Stimulated activated CD8-positive, alpha-beta memory T cell treated with anti-CD3 and anti-CD28 coated beads, Interleukin-7, amount 100 ng/mL, for 1 hour (primary cell): ENCODE measurements around the gene C1orf115.
"Not testable (repeated sequence)": the region's sequence is repeated elsewhere in the genome, so short reads cannot be mapped to it uniquely, and the experiment has no call there.

ENCODE experiments used
- DNase-seq, 2 donors: peaks; one replicate each; pipeline ENCODE4 v3.0.0-alpha.2; 2020; ENCODE audit warnings: low read depth in 2 of 2

C1orf115 gene

DNA sequence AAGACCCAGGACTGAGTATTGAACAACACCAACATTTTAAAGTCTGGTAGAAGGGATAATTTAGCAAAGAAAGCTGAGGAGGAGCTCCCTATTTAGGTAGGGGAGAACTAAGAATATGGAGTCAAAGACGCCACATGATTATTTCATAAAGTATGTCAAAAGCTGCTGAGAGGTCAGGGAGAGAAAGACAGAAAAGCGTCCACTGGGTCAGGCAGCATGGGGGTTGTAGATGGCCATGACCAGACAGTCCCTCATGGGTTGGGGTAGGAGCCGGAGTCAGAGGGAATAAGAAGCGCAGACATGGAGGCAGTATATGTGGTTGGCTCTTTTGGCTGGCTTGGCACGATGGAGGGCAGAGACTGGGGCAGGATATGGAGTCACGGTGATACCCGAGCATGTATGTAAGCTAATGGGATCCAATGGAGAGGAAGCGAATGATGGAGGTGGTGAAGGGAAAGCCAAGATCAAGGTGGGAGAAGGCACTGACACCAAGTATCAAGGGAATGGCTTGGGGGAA lies 4.8 kb downstream of the C1orf115 start:
- no peak for DNase-seq

DNA sequence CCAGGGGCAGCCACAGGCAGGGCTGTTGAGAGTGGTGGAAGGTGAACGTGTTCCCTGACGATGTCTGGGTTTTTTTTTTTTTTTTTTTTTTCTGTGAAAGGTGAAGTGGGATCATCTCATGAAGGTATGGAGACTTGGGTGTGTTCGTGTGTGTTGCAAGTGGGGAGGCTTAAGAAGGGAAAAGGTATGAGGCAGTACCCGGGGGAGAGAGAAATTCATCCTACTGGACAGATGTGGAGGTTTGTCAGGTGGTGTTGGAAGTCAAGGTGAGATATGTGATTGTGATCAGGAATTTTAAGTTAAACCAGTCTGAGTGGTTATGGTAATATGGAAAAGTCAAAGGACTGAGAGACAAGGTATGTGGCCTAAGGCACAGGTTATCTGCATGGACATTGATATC lies 5.3 kb downstream of the C1orf115 start:
- no peak for DNase-seq

DNA sequence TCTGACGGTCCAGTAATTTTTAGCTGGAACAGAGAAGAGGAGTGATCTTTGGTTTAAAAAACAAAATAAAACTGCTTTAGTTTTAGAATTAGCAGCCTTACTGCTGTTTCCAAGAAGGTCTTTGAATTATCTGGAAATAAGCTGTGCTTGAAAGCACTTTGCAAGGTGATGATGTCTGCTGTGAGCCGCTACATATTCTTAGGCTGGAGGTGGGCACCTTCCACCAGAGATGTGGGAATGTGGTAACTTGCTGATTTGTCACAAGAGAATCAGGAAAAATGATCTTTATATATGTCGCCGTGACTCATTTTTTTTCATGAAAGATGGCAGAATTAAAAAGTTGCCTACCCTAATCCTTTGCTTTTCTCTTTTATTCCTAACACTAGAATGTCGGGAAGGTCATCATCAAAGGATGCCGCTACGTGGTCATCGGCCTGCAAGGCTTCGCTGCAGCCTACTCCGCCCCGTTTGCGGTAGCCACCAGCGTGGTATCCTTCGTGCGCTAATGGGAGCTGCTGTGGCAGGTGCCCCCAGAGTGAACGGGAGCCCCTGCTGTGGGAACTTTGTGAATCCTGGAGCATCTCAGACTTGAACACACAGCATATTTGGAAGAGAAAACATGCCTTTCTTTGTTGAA lies 6.2 kb downstream of the C1orf115 start:
- no peak for DNase-seq

DNA sequence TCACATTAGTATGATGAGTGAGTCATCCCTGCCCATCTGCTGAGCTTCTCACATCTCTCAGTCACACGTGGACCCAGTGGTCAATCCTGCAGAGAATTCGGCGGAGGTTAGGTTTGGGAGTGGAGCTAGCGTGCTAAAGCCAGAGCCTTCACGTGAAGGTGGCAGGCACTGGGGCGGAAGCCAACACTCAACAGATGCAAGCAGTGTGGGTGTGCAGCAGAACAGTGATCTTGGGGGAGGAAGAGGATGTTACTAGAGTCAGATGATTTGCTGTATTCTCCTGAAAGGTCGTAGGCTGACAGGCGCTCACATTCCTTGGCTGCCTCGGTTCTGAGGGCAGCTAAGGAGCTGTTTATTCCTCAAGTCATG lies 6.7 kb downstream of the C1orf115 start:
- DNase-seq: no peak

DNA sequence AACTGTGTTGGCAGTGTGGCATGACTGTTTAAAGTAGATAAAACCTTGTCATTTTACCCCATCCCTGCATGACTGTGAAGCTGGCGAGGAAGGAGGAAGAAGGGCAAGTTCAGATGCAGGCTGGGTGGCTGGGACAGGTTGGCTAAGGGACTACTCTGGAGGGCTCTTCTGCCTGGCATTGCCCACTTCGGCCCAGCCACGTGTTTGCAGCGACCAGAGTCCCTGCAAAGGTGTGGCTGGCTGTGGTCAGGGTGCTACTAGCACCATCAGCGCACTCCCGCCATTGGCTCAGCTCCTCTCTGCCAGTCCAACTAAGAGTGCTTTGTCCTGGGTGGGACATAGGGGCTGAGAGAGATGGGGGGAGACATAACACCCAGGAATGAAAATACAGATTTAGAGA lies 7.2 kb downstream of the C1orf115 start:
- no peak for DNase-seq

DNA sequence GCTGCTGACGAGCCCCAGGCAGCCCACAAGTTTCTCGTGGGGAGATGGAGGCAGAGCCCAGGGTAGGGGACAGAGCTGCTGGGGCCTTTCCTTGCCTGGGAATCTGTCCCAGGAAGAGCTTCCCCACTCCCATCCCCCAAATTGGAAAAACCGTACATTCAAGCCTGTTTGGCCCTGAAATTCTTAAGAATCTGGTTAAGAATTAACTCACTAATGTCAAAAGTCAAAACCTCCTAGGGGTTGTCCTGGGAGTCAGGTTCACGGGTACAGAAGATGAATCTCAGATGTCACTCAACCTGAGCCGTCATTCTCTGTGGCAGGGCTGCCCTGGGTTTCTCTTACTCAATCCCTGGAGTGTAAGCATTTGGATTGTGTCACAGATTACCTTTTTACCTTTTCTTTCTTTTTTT lies 8.4 kb downstream of the C1orf115 start:
- DNase-seq: no peak

DNA sequence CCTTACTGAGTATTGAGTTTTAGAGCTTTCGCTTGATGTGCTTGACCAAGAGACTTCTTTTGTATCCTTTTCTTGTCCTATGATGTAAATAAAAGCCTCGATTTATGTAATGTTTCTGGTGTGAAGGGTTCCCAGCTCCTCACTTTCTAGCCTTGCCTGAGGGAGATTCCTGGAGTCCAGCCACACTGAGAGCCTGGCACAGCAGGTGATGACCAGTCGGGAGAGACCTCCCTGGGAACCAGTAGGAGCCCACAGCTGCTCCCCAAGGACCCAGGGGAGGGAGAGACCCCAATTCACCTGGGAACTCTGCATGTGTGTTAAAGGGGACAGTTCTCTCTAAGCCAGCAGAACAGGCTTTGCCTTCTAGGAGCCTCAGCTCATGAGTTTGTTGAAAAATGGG lies 8.9 kb downstream of the C1orf115 start:
- DNase-seq: no peak

DNA sequence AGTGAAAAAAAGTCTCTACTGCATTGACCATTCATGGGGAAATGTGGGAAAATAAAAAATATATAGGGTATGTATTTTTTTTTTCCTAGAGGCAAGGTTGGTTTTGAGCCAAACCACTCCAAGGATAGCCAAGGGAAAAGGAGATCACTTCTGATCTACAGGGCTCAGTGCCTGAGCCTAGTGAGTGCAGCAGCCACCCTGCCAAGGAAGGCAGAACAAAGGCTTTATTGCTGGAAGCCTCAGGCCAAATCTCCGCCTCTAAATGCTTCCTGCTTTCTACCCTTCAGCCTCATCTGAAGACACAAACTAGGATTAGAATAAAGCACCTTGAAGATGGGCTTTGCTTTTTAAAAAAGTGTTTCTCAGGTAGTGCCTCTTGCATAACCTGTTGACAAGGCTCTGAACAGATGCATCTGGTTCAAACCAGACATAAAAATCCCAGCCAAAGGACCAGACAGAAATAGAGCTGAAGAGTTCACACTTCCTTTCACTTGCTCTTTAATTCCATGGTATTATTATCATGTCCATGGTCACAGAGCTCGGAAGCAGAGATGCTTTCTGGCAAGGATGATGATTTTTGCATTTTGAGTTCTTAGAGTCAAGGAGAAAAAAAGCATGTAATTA lies 10.5 kb downstream of the C1orf115 start:
- no peak for DNase-seq

DNA sequence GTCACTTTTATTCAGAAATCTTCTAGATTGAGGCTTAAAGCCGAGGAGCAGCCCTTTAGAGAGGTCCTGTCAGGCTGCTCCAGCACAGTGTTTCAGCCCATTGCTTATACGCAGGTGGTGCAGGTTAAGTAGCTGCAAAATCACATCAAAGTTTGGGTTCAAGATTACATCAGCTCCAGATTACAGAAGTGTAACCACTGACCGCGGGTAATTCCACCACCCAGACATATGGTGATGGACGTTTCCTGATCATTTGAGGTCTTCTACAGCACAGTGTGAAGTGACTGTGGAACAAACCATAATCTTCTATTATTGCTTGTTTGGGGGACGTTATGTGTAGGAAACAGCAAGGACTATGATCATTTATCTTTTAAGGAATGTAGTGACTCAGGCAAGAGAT lies 11.8 kb downstream of the C1orf115 start:
- DNase-seq: no peak

DNA sequence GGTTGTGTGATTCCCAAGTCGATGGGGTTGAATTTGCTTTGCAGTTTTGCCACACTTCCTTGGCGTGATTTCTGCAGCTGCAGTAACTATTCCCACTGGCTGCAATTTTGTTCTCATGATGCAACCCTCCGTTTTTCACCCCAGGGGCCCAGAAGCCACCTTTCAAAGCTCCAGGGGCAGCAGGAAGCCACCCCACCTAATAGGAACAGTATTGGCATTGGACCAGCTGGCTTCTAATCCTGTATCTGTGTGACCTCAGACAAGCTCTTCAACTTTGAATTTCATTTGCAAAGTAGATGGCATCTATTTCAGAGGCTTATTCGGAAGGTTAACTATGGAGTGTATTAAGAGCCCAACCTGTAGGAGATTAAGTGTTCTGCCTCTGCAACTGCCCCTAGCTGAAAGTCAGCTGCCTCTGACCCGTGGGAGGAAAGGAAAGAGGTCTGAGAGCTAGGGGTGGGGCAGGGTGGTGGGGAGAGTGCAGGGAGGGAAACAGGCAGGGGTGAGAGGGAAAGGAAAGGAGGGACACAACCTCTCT lies 12.6 kb downstream of the C1orf115 start:
- no peak for DNase-seq

DNA sequence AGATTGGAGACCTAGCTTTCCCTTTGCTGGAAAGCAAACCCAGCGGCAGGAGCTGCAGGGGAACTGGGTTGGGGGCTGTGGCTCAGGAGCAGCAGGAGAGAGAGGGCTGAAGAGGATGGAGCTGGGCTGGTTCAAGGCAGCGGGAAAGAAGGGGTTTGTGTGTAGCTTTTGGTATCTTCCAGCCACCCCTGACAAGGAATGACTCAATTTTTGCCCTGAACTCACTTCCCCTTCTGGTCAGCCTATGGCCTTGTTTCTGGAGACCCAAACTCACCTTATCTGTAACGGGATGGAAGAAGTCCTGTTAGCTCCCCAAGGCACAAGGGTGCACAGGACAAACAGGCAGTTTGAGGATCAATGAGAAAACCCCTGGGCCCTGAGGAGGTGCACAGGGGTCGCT lies 13.1 kb downstream of the C1orf115 start:
- DNase-seq: no peak

DNA sequence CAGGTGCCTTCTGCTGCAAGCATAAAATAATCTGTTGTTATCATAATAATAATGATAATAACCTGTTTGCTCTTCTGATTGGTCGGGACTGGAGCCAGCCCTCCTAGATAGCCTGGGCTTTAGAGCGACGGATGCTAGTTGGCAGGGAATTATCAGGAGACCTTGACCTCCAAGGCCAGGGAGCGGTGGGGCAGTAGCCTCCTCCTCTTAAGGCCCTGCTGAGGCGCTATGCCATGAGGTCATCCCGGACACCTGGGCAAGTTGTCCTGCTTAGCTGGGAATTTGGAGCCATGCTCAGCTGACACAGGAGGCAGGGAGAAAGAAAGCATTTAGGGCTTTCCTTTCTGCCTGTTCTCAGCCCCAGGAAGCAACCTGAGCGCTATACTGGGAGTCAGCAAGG lies 15.6 kb downstream of the C1orf115 start:
- DNase-seq: no peak

DNA sequence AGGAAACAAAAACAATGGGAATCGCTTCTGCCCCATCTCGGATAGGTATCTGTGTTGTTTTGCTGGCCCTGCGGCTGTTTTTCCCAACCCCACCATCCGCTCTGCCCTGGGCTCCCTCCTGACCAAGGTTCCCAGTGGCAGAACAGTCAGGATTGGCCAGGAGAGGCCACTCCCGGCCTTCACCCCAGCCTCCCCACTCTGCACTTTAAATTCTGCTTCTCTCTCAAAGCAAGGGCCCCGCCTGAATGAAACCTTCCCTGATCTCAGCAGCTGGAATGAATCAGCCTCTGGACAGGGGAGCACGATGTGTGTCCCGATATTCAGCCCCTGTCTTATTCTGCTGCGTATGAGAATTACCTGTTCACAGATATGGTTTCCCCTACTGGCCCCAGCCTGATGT lies 16.3 kb downstream of the C1orf115 start:
- no peak for DNase-seq

DNA sequence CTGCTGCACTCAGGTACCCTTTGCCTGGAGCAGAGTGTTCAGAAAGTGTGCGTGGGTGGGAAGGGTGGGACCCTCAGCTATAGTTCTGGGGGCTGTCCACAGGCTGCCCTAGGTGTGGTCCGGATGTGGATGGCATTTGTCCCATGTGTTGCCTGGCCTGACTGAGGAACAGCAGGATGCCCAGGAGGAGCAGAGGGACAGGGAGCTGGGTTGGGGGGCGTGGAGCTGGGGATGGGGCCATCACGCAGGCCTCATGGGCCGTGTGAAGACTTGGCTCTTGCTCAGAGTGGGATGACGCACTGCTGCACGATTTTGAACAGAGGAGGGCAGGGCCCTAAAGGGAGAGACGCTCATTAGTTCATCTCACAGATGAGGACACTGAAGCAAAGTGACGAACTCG lies 17.0 kb downstream of the C1orf115 start:
- no peak for DNase-seq

DNA sequence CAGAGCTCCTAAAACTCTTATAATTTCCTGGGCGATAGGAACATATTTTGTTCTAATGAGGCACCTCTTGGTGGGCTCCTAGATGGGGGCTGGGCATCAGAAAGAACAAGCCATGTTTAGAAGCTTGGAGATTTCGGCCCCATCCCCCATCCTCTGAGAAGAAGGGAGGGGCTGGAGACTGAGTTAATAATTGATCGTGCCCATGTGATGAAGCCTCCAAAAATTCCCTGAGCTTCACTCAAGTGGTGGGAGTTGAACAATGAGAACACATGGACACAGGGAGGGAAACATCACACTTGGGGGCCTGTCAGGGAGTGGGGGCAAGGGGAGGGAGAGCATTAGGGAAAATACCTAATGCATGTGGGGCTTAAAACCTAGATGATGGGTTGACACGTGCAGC lies 18.1 kb downstream of the C1orf115 start:
- no peak for DNase-seq

DNA sequence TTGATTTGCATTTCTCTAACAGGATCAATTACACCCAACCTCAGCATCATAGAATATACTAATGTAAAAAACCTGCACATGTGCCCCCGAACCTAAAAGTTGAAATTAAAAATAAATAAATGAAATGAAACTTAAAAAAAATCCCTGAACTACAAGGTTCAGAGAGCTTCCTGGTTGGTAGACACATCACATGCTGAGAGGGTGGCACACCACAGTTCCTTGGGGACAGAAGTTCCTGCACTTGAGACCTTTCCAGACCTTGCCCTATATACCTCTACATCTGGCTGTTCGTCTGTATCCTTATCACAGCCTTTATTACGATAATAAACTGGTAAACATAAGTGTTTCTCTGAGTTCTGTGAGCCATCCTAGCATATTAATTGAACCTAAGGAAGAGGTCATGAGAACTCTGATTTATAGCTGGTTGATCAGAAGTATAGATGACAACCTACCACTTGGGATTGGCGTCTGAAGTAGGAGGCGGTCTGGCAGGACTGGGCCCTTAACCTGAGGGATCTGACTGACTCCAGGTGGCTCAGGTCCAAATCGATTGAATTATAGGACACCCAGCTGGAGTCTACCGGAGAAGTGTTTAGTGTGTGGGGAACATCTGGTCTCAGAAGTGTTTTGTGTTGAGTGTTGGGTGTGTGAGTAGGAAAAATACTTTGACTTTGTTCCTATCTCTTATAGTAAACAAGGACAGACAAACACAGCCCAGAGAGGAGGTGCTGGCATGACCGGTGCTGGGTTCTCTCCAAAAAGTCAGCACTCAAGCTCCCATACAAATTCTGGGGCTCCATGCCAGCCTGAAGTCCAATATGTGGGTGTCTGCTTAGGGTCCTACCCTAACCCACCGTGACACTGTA lies 19.0 kb downstream of the C1orf115 start:
- no peak for DNase-seq

DNA sequence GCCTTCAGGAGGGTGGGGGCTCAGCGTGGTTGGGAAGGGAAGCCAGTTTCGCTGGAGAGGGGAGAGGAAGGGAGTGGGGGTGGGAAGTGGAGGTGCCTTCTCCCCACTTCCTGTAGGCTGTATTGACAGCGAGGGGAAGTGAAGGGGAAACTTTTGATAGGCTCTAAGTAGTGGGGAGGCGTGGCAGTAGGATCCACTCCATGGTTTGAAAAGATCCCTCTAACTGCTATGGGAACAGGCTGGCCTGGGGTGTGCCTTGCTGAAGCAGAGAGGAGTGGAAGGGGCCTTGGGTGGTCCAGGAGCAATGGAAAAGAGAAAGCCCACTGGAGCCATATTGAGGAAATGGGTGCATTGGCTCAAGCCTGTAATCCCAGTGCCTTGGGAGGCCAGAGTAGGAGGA lies 20.2 kb downstream of the C1orf115 start:
- DNase-seq: no peak

DNA sequence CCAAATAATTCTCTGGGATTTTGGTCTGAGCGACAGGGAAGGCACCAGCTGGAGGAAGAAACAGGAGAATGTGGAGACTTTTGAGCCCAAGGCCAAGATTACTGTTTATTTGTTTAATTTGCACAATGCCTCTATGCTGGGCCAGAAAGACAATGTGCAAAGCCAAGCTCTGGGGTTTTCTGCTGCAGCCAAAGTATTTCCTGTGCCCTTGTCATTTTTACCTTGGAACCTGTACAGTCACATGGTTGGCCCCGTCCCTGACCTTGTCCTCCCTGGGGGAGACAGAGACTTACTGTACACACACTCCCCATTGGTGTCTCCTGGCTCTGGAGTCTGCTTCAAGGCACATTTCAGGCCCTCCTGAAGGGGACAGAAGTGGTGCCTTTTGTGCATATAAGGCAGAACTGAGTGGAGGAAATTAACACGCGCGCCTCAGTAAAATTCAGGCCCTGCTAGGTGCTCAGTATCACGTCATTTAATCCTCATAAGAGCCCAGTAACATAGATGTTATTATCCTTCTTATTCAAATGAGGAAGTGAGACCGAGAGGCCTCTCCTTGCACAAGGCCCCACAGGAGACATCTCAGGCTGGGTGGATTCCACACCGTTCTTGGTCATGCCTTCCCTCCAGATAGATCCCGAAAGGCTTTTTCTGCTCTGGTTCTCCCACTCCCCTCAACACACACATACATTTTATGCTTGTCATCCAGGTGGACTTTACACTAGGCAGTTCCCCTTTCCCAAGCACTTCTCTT lies 21.1 kb downstream of the C1orf115 start:
- DNase-seq: no peak

DNA sequence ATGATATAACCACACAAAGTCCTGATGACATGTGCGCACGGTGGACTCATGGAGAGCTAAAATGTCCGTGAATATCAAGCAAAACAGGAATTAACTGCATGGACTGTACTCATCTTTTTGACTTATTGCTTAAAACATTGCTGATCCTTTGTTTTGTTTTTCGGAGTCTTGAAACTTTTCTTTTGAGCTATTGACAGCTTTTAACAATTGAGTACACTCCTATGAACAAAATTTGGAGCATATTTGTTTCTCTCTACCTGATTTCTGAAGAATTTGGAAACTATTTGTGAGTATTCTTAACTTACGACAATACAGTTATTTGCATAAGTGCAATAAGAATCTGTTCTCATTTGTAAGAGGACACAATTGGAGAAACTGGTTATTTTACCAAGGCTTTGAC lies 25.8 kb downstream of the C1orf115 start:
- not testable (repeated sequence) for DNase-seq

DNA sequence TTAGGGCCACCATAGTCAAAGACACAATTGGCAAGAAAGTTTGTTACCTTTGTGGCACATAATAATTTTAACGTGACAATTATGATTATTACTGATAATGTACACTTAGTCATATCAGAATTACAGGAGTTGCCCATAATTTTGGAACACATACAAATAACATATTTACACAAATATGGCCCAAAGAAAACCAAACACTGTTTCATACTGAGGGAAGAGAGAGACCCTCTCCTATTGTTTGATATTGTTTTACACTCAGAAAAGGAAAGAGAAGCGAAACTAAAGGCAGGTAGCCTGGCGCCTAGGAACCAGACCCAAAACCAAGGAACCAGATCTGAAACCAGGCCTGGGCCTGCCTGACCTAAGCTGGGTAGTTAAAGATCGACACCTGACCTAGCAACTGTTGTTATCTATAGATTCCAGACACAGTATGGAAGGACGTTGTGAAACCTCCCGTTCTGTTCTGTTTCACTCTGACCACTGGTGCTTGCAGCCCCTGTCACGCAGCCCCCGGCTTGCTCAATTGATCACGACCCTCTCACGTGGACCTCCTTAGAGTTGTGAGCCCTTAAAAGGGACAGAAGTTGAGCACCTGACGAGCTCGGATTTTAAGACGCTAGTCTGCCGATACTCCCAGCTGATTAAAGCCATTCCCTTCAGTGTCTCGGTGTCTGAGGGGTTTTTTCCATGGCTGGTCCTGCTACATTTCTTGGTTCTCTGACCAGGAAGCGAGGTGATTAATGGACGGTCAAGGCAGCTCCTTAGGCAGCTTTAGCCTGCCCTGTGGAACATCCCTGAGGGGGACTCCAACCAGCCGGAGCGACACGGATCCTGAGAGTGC lies 27.9 kb downstream of the C1orf115 start:
- no peak for DNase-seq

DNA sequence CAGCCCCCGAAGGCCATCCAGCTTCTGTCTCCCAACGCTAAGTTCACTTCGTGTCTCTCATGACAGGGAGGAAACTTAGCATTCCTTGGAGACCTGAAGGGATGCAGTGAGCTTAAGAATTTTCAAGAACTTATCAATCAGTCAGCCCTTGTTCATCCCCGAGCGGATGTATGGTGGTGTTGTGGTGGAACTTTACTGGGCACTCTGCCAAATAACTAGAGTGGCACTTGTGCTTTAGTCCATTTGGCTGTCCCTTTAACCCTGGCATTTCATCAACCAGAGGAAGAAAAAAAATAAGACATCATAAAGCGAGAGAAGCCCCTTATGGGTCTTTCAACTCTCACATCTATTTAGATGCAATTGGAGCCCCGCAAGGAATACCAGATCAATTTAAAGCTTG lies 31.1 kb downstream of the C1orf115 start:
- DNase-seq: not testable (repeated sequence)
